ENCODE measurements around the gene GSK3A.

The GSK3A gene

DNA sequence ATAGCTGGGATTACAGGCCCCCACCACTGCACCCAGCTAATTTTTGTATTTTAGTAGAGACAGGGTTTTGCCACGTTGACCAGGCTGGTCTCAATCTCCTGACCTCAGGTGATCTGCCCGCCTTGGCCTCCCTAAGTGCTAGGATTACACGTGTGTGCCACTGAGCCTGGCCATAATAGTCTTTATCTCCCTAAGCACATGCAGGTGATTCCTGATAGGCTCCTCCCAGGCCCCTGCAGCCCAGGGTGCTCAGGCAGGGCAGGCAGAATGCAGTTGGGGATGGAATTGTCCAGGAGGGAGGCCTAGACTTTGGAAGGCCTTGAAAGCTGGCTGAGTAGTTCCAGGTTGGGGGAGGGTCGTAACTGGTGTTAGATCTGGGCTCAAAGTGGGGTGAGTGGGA, 13.8 kb downstream of the GSK3A start:
- no peak for DNase-seq (ENCODE audit: low read depth in 2 of 2)

DNA sequence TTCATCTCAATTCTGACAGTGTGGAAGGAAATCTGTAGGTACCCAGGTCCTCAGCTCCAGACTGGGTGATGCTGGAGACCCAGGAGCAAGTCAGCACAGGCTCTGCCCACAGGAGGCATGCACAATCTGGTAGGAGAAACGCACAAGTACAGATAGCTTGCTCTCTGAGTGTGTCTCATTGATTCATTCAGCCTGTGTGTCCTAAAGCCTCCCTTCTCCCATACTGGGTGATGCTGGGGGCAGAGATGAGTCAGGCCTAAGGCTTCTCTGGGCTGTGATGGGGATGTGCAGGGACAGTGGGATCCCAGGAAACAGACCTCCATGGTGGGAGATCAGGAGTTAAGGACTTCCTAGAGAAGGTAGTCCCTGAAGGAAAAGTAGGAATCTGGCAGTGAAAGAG, 15.5 kb downstream of the GSK3A start:
- DNase-seq (ENCODE audit: low read depth in 2 of 2) = no peak

GRCh38 chr19:42225718-42226292, 16.6 kb downstream of the GSK3A start:
- no peak for DNase-seq (ENCODE audit: low read depth in 2 of 2)

DNA sequence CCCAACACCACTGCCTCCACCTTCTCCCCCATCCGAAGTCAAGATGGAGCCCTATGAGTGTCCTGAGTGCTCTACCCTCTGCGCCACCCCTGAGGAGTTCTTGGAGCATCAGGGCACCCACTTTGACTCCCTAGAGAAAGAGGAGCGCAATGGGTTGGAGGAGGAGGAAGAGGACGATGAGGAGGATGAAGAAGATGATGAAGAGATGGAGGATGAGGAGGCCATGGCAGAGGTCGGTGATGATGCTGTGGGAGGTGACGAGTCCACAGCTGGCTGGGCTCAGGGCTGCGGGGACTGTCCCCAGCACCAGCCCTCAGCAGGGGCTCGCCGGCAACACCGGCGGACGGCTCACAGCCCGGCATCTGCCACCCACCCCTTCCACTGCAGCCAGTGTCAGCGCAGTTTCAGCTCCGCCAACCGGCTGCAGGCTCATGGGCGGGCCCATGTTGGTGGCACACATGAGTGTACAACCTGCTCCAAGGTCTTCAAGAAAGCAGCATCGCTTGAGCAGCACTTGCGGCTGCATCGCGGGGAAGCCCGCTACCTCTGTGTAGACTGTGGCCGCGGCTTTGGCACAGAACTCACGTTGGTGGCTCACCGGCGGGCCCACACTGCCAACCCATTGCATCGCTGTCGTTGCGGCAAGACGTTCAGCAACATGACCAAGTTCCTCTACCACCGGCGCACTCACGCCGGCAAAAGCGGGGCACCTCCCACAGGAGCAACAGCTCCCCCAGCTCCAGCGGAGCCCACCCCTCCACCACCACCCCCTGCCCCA, 17.3 kb downstream of the GSK3A start:
- DNase-seq (ENCODE audit: low read depth in 2 of 2) = no peak

GRCh38 chr19:42220751-42221097, 21.7 kb downstream of the GSK3A start:
- DNase-seq (ENCODE audit: low read depth in 2 of 2) = no peak

DNA sequence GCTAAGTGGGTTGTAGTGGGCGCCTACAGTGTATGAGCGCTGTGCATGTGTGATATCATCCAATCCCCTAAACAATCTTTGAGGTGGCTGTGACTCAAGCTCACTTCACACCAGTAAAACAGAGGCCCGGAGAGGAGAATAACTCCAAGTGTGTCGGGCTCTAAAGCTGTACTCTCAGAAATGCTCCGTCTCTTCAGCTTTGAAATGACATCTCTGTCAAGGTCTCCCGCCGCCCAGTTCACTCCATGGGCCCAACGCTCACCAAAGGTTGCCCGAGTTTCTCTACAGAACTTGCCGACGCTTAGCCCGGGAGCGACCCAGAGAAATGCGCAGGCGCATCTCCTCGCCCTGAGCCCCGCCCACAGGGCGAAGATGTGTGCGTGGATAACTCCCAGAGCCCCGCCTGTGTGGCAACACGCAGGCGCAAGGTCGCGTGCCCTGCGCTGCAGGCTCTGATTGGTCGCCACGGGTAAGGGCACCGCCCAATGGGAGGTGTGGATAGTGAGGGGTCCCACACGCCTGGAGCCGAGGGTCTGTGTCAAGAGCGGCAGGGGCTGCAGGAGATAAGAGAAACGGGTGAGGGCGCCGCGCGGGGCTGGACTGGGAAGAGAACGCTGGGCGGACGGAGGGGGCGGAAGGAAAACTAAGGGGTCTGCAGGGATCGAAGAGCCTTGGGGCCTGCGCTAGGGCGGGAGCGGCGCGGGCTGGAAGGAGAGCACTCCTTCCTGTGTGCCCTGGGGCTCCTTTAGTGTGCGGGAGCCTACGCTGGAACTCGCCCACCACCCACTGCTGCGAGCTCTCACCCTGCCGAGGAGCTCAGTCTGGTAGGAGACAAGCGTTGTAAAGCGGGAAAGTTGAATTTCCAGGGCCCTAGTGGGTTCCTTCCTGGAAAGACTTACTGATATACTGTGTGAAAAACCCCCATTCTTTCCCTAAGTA, 22.3 kb downstream of the GSK3A start, which contains the start of gene ZNF526:
TSS of gene ZNF526 (plus strand) at position 501 of the 939 bp plus-strand sequence. CDS start 4,092 bp downstream, outside the sequence.
- DNase-seq (ENCODE audit: low read depth in 2 of 2) = peak; percentile 92 to 95

DNA sequence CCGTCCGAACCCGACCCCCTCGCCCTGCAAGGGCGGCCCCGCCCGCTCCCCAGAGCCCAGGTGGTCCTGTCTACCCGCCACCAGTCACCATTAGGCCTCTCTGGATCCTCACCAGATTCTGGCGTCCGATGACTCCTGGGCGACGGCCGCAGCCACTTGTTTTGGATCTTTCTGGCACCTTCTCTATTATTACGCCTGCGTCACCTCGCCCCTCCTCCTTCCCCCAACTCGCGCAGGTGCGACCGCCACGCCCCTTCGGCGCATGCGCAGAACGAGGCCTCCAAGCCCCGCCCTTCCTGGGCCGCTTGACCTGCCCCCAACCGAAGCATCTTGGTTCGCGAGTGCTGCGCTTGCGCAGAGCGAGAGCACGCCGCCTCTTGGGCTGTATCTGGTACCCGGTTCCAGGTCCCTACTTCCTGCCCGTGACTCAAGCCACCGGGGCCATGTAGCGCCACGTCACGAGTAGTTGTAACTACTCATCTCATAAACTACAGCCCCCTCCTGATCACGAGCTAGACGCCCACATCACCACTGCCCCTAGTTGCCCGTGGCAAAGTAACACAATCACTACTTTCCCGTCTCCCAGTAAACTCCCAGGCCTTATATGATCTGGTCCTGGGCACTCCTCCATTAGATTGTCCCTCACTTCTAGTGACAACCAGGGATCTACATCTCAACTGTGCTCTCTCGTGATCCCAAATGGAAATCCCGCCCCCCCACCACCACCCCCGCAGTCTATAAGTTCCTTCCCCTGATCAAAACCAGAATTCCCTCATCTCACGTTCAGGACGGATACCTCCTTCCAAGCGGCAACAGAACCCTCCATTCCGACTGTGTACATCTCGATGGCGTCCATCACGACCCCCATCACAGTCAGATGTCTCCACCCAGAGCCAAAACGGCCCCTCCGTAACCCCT, 24.6 kb downstream of the GSK3A start, which contains the start of gene DEDD2:
TSS of gene DEDD2 (minus strand) at position 158 of the 918 bp plus-strand sequence. CDS start 670 bp downstream, outside the sequence.
- DNase-seq (ENCODE audit: low read depth in 2 of 2) = peak; percentile 99

GRCh38 chr19:42216653-42217519, 25.5 kb downstream of the GSK3A start:
- no peak for DNase-seq (ENCODE audit: low read depth in 2 of 2)

- DNase-seq (ENCODE audit: low read depth in 2 of 2) = no peak
Observed at GRCh38 chr19:42214810-42215485, 27.5 kb downstream of the GSK3A start.

DNA sequence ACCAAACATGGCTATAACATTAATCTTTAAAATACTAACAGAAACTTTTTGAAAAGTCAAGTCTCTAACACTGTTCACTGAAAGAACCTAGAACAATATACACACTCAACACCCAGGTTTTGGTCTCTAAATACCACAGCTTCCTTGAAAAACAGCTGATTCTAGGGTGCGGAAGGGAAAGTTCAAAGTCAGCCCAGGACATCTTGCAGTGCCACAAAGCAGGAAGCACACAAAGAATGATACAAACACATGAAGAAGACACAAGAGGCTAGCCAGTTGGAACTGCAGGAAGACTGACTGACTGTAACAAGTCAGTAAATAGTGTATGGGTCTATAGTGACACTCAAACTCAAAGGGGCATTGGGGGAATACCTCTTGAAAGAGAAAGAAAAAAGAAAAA, 29.5 kb downstream of the GSK3A start:
- DNase-seq (ENCODE audit: low read depth in 2 of 2) = no peak

DNA sequence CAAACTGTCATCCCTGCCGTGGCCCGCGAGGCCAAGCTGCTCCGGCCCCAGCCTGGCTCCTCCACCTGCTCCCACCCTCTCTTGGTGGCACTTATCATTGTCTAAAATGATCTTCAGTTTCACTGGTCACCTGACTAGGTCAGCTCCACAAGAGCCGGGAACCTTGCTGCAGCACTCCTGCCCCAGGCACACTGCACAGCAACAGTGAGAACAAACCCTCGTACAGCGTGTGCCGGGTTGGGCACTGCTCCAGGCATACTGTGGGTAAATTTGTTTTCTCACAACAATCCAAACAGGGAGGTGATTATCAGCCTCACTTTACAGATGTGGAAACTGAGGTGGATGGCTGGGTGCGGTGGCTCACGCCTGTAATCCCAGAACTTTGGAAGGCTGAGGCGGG, 33.8 kb downstream of the GSK3A start:
- DNase-seq (ENCODE audit: low read depth in 2 of 2) = no peak

- DNase-seq (ENCODE audit: low read depth in 2 of 2) = no peak
Observed at GRCh38 chr19:42207767-42208271, 34.6 kb downstream of the GSK3A start.

DNA sequence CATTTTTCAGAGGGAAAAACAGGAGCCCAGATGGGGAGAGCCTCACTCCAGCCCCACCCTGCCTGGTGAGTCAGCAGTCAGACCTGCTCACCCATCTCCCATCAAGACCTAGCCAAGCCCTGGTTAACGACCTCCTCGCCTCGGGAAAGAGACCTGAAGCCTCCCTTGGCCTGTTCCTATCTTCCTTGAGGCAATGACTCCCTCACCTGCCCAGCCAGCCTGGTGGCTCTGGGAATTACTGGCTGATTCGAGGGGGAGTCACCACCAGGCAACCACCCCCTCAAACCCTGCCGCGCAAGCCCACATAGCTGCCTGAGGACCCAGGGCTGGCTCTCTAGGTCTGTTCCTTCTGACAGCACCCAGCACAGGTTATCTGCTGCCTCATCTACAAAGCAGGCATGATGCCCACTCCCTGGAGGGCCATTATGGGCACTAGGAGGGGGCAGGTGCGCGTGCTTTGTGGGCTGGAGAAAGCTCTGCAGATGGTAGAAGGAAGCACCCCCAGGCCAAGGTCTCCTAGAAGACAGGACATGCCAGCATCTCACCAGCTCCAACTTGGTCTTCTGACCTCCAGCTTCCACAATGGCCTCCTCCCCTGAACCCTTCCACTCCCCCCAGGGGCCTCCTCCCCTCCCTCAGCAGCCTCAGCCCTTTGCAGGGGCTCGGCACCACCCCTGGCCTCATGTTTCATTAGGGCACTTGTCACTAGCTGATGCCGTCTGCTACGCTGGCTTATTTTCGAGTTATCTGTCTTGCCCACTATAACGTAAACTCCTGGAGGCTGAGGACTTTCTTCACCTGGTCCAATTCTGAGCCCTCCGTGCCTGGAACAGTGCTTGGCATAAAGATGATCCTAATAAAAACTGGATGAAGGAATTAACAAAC, 35.3 kb downstream of the GSK3A start:
- DNase-seq (ENCODE audit: low read depth in 2 of 2) = no peak

DNA sequence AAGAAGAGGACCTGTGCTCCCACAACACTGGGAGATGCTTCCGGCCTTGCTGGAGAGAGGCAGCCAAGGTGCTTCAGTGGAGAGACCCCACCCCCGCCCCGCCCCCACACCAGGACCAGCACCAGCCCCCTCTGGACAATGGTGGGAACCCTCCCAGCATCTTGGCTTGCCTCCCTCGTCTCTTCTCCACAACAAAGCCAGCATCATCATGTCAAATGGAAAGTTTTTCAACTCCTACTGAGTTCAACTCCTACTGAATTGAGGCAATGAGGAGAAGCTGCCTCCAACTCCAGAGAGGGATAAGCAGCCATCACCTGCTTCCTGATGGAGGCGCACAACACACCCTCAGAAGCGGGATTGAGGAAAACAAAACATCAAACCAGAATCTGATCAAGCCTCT, 37.7 kb downstream of the GSK3A start:
- no peak for DNase-seq (ENCODE audit: low read depth in 2 of 2)

DNA sequence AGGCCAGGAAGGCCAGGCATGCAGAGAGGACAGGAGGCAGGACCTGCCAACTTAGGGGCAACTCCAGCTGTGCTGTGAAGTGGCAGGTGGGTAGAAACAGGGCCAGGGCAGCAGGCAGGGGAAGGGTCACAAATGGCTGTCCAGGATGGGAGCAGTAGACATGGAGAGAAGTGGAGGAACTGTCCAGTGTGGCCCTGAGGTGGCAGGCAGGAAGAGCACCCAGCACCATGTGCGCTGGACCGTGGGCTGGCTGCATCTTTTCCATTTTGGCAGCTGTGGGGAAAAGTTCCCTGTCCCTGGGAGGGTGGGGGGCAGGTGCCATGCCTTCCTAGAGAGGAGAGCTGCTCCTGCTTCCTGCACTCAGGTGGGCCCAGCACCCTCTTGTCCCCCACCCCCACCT, 38.7 kb downstream of the GSK3A start:
- no peak for DNase-seq (ENCODE audit: low read depth in 2 of 2)

DNA sequence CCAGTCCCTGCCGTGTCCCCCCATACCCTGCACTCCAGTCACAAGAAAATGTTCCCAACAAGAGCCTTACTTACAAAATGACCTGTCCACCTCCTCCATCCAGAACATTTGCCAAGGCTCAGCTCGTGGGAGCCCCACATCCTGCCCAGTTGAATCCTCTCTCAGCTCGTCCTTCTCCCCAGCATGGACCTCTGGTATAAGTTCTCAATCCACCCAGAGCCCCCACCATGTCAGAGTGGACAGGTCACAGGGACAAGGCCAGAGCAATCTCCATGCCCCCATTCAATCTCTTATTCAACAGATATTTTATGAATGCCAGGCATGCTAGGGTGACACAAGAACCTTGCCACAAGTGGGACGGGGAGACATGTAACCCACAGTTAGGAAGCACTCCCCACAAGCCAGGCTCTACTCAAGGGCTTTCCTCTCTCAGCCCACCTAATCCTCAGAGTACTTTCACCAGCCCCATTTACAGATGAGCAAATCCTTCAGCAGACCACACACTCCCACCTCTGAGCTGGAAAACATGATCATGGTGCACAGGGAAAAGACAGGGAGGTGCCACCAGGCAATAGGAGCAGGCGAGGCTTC, 40.0 kb downstream of the GSK3A start:
- no peak for DNase-seq (ENCODE audit: low read depth in 2 of 2)

GRCh38 chr19:42201489-42202289, 40.7 kb downstream of the GSK3A start:
- no peak for DNase-seq (ENCODE audit: low read depth in 2 of 2)
